GM12878 (cell line): ENCODE measurements around the gene HECTD4. TPM values are rescaled to one million over a fixed set of nuclear protein-coding genes. Genes with fewer than 3 reads are reported as not detected.
A peak's percentile ranks its signal among the peaks of the same experiment; 100 is the strongest.
"Not testable (repeated sequence)": the region's sequence is repeated elsewhere in the genome, so short reads cannot be mapped to it uniquely, and the experiment has no call there.

Source experiments
- ATAC-seq: fragments of 200-7000 bp; cut with Tn5 transposase; 3 replicates; pipeline ENCODE4 v1.9.1; 2020; ENCODE audit warnings: mild to moderate bottlenecking, moderate library complexity
- BruUV-seq: library from RNA; stranded (reverse); fragments of 400-500 nt; replicated peaks from 2 replicates; lab custom pipeline; 2021; lab: Mats Ljungman, UMichigan
- CTCF ChIA-PET: fragments of 300-600 bp; sonication (Branson Sonifier 250); formaldehyde crosslinking; extraction: SDS; loops from one replicate; lab custom pipeline; 2021; ENCODE audit warnings: inconsistent platforms; lab: Yijun Ruan, JAX
- POLR2A ChIA-PET: fragments of 350-600 bp; formaldehyde crosslinking; extraction: SDS; loops from one replicate; lab custom pipeline; 2021; ENCODE audit warnings: inconsistent platforms; lab: Charles Lee
- RAD21 ChIA-PET: fragments of 300-600 bp; sonication (Branson Sonifier 250); formaldehyde crosslinking; loops from one replicate; lab custom pipeline; 2023; ENCODE audit warnings: antibody characterized with exemption; ENCODE audit not compliant: unreplicated experiment; lab: Charles Lee
- SMC1A ChIA-PET: fragments of 300-600 bp; sonication (Branson Sonifier 250); formaldehyde crosslinking; loops from one replicate; lab custom pipeline; 2023; ENCODE audit not compliant: unreplicated experiment, uncharacterized antibody; lab: Charles Lee
- DNase-seq: peaks from one replicate; pipeline ENCODE4 v3.0.0-alpha.2; 2011; ENCODE audit warnings: low read depth, low spot score
- FAIRE-seq: peaks from 3 replicates; lab custom pipeline; 2011; peaks lifted over from hg19 to GRCh38; lab: Jason Lieb, UNC
- H2AFZ ChIP-seq: 2 replicates; pipeline ENCODE4 v1.6.0; 2011; ENCODE audit warnings: low read depth, low read length, control low read depth; ENCODE audit not compliant: control insufficient read depth
- H3K27ac ChIP-seq: 2 replicates; pipeline ENCODE4 v1.5.1; 2011; ENCODE audit warnings: control low read depth; ENCODE audit not compliant: control insufficient read depth, insufficient read depth
- H3K27me3 ChIP-seq, 2 experiments: replicated peaks in 1 of 2; 2 replicates each; pipeline versions ENCODE4 v1.6.0 to v1.6.1; 2011; ENCODE audit warnings: low read length in 1 of 2; ENCODE audit not compliant: control insufficient read depth in 2 of 2, insufficient read depth in 2 of 2
- H3K36me3 ChIP-seq, 2 experiments: 2 replicates each; pipeline ENCODE4 v1.5.1; 2011; ENCODE audit warnings: low read length in 1 of 2; ENCODE audit not compliant: control insufficient read depth in 2 of 2, insufficient read depth in 2 of 2
- H3K4me1 ChIP-seq: 2 replicates; pipeline ENCODE4 v1.6.1; 2011; ENCODE audit warnings: mild to moderate bottlenecking, low read length, moderate library complexity, mixed read lengths; ENCODE audit not compliant: control insufficient read depth, insufficient read depth
- H3K4me2 ChIP-seq: 2 replicates; pipeline ENCODE4 v1.6.0; 2011; ENCODE audit warnings: control low read depth; ENCODE audit not compliant: control insufficient read depth, insufficient read depth
- H3K4me3 ChIP-seq: fragments of 200-600 bp; sonication (generic); 2 replicates; pipeline ENCODE4 v1.5.1; 2016
- H3K79me2 ChIP-seq: 2 replicates; pipeline ENCODE4 v1.6.0; 2011; ENCODE audit warnings: low read length; ENCODE audit not compliant: control insufficient read depth, insufficient read depth
- H3K9ac ChIP-seq: 2 replicates; pipeline ENCODE4 v1.8.0; 2011; ENCODE audit warnings: low read length, control low read depth, mixed read lengths; ENCODE audit not compliant: control insufficient read depth, insufficient read depth
- H3K9me3 ChIP-seq: replicated peaks from 3 replicates; pipeline ENCODE4 v1.5.1; 2011; ENCODE audit warnings: mild to moderate bottlenecking, low read length; ENCODE audit not compliant: control insufficient read depth, insufficient read depth
- H4K20me1 ChIP-seq: 2 replicates; pipeline ENCODE4 v1.6.0; 2011; ENCODE audit not compliant: control insufficient read depth, insufficient read depth
- BHLHE40 ChIP-seq, 2 experiments: fragments of 450-650 bp in 1 of 2; IDR thresholded peaks; 2 replicates each; pipeline ENCODE4 v1.6.1; 2011 to 2017; ENCODE audit warnings: low read depth in 2 of 2, borderline replicate concordance in 1 of 2, improper control_type of control experiment in 1 of 2, low read length in 1 of 2, mild to moderate bottlenecking in 1 of 2
- SMAD5 ChIP-seq: IDR thresholded peaks from 2 replicates; pipeline ENCODE4 v1.6.1; 2016; ENCODE audit warnings: antibody characterized with exemption, low read depth
- WGBS: methylation state at CpG from one replicate; pipeline ENCODE4 v1.1.6; 2016; ENCODE audit warnings: low lambda C conversion rate; ENCODE audit not compliant: insufficient replicate concordance, insufficient coverage; ENCODE audit errors: missing lambda C conversion rate; 5-methylcytosine and 5-hydroxymethylcytosine counted together
- in situ Hi-C: fragments of 300-500 bp; cut with MboI; formaldehyde crosslinking; loops from 9 replicates; pipeline ENCODE4 v1.14.3; 2018; ENCODE audit warnings: mixed read lengths
- intact Hi-C: fragments of 100-400 bp; cut with micrococcal nuclease; formaldehyde crosslinking; loops from one replicate; pipeline ENCODE4 v1.14.2; 2022; ENCODE audit not compliant: unreplicated experiment
- polyA plus RNA-seq, 11 experiments: library from polyadenylated mRNA; depleted of rRNA in 4 of 11; unstranded in 6 of 11; stranded (reverse) in 5 of 11; fragments of >200 nt; fragmentation: Nextera tagmentation in 4 of 11; fragmentation: Illumina TruSeq in 1 of 11; extraction: Ambion mirVana in 4 of 11; extraction: Trizol in 1 of 11; gene quantifications; 1 replicate in 1 of 11; 2 replicates in 10 of 11; pipeline versions ENCODE4 v1.2.1 to v1.2.3, GENCODE V29; 2011 to 2016; ENCODE audit warnings: inconsistent platforms in 2 of 11, missing spikeins in 2 of 11, low read depth in 1 of 11
- total RNA-seq, 4 experiments: library from RNA; depleted of rRNA in 3 of 4; stranded (reverse); fragments of >200 nt in 3 of 4; fragmentation: Illumina TruSeq in 1 of 4; extraction: Trizol in 1 of 4; gene quantifications; 2 replicates each; pipeline versions ENCODE4 v1.2.1 to v1.2.3, GENCODE V29; 2013 to 2021
- TF ChIP-seq, protein P1 (sequence below): fragments of 450-650 bp; IDR thresholded peaks from 2 replicates; pipeline ENCODE4 v1.6.1; 2016; ENCODE audit warnings: mild to moderate bottlenecking

HECTD4 gene
- total and polyA plus RNA-seq, 10 of the 15 experiments (the other 5 are each of a cell fraction or from before 2014, with no cell fraction given): 5.8 to 43.9 (median 17.9) TPM

DNA sequence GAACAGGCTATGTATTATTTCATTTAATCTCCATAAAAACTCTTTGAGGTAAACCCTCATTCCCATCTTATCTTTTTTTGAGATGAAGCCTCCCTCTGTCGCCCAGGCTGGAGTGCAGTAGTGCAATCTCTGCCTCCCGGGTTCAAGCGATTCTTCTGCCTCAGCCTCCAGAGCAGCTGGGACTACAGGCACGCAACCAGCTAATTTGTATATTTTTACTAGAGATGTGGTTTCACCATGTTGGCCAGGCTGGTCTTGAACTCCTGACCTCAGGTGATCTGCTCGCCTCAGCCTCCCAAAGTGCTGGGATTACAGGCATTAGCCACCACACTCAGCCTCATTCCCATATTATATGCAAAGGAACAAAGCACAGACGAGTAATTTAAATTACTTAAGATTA, 25.5 kb upstream of the HECTD4 start:
- H3K9me3 ChIP-seq, H3K27ac ChIP-seq, H3K4me1 ChIP-seq, H3K27me3 ChIP-seq, BruUV-seq, RAD21 ChIA-PET, DNase-seq, intact Hi-C loops, FAIRE-seq, H2AFZ ChIP-seq, CTCF ChIA-PET, H4K20me1 ChIP-seq, in situ Hi-C loops: not testable (repeated sequence)
- SMC1A ChIA-PET: interaction anchor here (1.0 kb wide), 1 partner anchor 21 kb away, joined by 3 read pairs; no protein-coding TSS in a partner anchor
- peak; percentile 14 to 35; a peak in 1 of 4 replicates for TF ChIP-seq BHLHE40 (IDR thresholded peaks at IDR 0.05; ENCODE audit: borderline replicate concordance in 1 of 2, low read depth in 2 of 2, low read length in 1 of 2)
- Histone ChIP-seq H3K4me3 (peak overlapping the region; percentile 95), H3K4me2 (peak overlapping the region; percentile 89), H3K9ac (peak overlapping the region; percentile 95), H3K36me3 (peaks cover 13 to 21% of the 10 kb centered on the region in 2 experiments), H3K79me2 (peaks cover 29% of the 10 kb centered on the region)
- POLR2A ChIA-PET: interaction anchor here (0.6 kb wide), 1 partner anchor 1093 kb away, joined by 5 read pairs; no protein-coding TSS in a partner anchor
- WGBS: 0% methylated on average over 6 of the region's 6 CpGs
- ATAC-seq: peak; percentile 6; the same call in 1 of the 3 replicates

DNA sequence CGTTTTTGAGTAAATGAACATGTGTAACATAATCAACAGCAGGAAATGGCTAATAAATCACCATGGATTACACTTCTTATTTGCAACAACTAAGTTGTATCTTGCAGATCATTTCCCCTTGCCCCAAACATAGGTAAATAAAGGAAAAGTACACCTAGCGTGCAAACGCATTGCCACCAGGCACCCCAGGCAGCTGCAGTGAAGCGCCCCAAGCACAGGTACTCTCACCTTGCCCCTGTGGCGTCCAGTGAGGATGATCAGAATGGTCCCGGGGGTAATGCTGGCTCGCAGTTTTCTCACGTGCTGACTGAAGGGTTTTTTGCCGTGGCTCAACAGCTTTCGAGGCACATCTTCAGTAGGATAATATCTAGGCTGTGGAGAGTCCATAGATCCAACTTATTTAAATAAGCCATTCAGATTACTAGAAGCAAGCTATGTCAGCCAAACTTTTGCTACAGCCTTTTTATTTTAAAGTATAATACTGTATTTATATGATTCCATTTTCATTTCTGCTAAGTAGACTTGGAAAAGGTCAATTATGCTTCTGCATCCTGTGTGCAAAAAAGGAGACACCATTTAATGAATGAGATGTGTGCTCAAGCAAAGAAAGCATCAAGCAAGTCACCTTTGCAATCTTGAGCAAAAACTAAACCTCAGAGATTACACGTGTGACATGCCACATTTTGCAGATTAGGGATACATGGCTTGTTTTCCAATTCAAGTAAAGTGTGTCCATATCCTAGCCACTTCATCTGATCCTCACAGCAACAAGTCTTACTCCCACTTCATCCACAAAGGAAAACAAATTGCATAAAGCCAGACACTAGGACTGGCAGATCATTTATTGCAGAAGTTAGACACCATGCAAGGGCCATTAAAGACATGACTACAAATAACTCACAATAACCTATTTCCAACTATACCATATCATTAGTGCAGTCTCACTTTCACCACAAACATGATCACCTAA, 24.6 kb upstream of the HECTD4 start:
- no TSS peak for BruUV-seq
- ATAC-seq: no peak
- Histone ChIP-seq H4K20me1 (peaks cover 3% of the 10 kb centered on the region; the same call in 1 of the 2 replicates), H3K36me3 (peaks cover 13 to 21% of the 10 kb centered on the region in 2 experiments), H3K4me1 (no peaks in the 10 kb centered on the region), H3K27ac (no peak overlapping the region), H3K4me2 (peak overlapping the region; percentile 89), H3K9me3 (no peaks in the 10 kb centered on the region), H3K27me3 (no peaks in the 10 kb centered on the region; a peak in 1 of 4 replicates), H3K9ac (no peak overlapping the region; the same call in 1 of the 2 replicates), H3K79me2 (peaks cover 29% of the 10 kb centered on the region), H2AFZ (no peak overlapping the region), H3K4me3 (peak overlapping the region; percentile 95)
- 61% methylated on average over 11 of the region's 11 CpGs for WGBS
- intact Hi-C loops (no loop called here), in situ Hi-C loops (no loop called here)
- SMC1A ChIA-PET: interaction anchor here (1.6 to 1.7 kb wide), 2 partner anchors 20 to 208 kb away, joined by 5 to 8 read pairs; no protein-coding TSS in a partner anchor
- CTCF ChIA-PET: interaction anchor here (2.1 to 3.0 kb wide), 2 partner anchors 20 to 209 kb away, joined by 5 to 13 read pairs; no protein-coding TSS in a partner anchor
- RAD21 ChIA-PET: no interaction called here
- POLR2A ChIA-PET: interaction anchor here (0.6 kb wide), 1 partner anchor 1092 kb away, joined by 5 read pairs; no protein-coding TSS in a partner anchor
- no peak for FAIRE-seq
- DNase-seq: no peak
- TF ChIP-seq SMAD5: 0 out of 2 replicates have a peak, but pooled peaks have one; percentile 24
- TF ChIP-seq, protein P1, sequence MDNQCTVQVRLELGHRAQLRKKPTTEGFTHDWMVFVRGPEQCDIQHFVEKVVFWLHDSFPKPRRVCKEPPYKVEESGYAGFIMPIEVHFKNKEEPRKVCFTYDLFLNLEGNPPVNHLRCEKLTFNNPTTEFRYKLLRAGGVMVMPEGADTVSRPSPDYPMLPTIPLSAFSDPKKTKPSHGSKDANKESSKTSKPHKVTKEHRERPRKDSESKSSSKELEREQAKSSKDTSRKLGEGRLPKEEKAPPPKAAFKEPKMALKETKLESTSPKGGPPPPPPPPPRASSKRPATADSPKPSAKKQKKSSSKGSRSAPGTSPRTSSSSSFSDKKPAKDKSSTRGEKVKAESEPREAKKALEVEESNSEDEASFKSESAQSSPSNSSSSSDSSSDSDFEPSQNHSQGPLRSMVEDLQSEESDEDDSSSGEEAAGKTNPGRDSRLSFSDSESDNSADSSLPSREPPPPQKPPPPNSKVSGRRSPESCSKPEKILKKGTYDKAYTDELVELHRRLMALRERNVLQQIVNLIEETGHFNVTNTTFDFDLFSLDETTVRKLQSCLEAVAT: no peak
